ENCODE results near the gene SFRP2. TPM values are rescaled to one million over a fixed set of nuclear protein-coding genes. Genes with fewer than 3 reads are reported as not detected.
A peak's percentile ranks its signal among the peaks of the same experiment; 100 is the strongest.

Gene SFRP2
- total RNA-seq, 2 experiments from 2014 or later = not detected

DNA sequence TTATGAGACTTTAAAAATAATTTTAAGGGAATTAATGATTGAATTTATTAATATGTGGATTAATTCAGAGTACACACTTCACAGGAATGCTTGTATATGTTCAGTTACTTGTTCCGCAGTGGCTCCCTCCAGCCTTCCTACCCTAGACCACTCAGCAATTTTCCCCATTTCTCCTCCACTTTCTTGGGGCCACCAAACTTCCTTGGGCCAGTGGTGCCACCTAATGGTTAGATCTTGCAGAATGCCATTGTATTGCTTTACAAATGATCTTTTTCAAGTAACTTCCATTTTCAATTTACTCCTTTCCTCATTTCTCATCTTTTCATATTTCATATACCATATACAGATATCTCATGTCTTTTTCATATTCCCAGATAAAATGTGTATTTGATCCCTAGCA lies 25.5 kb downstream of the SFRP2 start:
- DNase-seq = peak; percentile 18

DNA sequence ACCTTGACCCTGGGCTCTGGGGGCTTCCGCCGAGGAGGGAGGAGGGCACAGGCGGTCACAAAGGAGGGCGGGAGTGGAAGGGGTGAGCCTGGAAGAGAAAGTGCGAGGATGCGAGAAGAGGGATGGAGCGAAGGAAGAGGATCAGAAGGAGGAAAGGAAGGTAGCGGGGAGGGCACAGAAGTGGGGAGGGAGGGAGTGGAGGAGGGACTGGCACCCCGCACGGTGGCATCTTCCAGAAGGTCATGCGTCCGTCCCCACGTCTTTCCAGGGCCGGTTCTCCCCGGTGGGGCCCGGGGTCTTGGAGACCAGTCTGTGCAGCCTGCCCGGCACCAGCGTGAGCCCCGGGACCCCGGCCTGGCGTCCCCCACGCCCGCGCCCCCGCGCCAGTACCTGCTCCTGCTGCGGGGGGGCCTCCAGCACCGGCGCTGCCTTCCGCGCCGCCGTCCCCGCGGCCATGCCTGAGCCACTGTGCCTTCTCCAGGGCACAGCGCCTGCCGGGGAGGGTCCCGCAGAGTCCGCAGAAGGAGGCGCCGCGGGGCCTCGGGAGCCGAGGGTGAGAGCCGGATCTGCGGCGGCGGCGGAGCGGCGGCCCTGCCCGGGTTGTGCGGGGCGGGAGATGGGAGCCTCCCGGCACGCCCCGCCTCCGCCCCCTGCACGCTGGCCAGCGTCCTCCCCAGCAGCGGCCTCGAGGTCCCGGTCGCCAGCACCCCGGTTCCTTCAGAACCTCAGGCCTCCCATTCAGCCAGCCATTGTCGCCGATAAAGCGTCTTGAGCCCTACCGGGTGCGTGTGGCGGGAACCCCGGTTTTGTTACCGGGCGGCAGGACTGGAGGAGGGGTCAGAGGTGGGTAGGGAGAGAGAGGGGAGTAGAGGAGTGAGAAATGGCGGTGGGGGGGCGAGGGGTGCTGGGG lies 29.2 kb downstream of the SFRP2 start, which contains the start of gene RNF175:
Gene RNF175 (minus strand): TSS at position 618 of the 910 bp plus-strand sequence. CDS start 162 bp downstream, at position 456.
- Mint-ChIP-seq H3K36me3 (no peaks in the 10 kb centered on the region), H3K4me3 (peak within 1 kb of the TSS; percentile 6), H3K27me3 (peaks cover 39% of the 10 kb centered on the region), H3K9me3 (no peaks in the 10 kb centered on the region), H3K4me1 (ENCODE audit: low read depth) (peaks cover 6% of the 10 kb centered on the region), H3K27ac (no peak within 1 kb of the TSS)
- peak; percentile 17 for DNase-seq
- CTCF ChIA-PET = no interaction called here
- POLR2A ChIA-PET = no interaction called here
- intact Hi-C loops (cut with micrococcal nuclease) = no loop called here

More for the DNA sequence above, 25.5 kb downstream of the SFRP2 start:
- Mint-ChIP-seq H3K4me3 (no peak overlapping the region), H3K27me3 (peaks cover 32% of the 10 kb centered on the region), H3K36me3 (no peaks in the 10 kb centered on the region), H3K27ac (no peak overlapping the region), H3K9me3 (no peaks in the 10 kb centered on the region), H3K4me1 (ENCODE audit: low read depth) (no peaks in the 10 kb centered on the region)
- intact Hi-C loops (cut with micrococcal nuclease) = no loop called here
- ChIA-PET CTCF (interaction anchor here (1.5 kb wide), 1 partner anchor 13 kb away, joined by 7 read pairs; no protein-coding TSS in a partner anchor), POLR2A (no interaction called here)

DNA sequence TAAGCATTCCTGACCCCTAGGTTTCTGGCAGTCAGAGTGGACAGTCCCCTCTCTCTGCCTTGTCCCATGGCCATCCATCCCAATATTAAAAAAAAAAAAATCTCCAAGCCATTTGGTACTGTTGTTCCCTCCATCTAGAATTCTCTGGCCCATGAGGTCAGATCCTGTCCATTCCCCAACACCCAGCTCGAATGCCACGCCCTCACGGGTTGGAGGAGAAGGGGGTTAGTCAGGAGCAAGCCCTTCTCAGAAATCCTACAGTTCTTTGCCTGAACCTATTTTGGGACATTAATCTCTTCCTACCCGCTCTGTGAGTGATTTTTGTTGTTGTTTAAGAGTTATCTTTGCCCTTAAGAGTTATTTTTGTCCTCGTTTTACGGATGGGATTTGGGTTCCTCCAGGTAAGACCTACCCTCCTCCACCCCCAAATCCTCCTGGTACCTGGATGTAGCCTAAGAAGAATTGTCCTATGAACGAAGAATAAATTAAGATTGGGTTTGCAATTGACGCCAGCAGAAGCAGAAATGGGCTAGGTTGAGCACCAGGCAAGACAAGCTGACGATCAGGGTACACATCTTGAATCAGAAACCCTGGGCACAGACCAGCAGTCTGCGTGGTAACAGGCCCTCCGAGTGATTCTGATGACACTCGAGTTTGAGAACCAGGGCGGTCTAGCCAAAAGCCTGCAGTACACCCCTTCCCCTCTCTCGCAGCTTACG lies 30.0 kb downstream of the SFRP2 start:
- no peak overlapping the region for H3K27ac Mint-ChIP-seq

DNA sequence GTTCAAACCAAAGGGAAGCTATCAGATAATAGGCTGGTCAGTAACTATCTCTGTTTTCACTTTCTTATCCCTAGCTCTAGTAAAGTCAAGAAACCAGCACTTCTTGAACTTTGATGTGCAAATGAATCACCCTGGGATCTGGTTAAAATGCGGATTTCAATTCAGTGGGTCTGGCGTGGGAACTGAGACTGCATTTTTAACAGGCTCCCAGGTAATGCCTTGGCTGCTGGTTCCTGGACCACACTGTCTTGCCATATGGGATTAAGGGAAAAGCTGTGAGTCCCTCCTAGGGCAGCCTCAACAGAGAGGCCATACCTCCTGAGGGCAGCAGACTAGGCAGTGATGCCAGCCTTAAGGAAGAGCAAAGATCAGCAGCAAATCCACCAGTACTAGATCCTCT lies 30.7 kb downstream of the SFRP2 start:
- H3K27ac Mint-ChIP-seq = no peak overlapping the region
- H3K27me3 Mint-ChIP-seq = peaks cover 32% of the 10 kb centered on the region
- CTCF ChIA-PET = interaction anchor here (0.8 kb wide), 1 partner anchor 30 kb away, joined by 4 read pairs; no protein-coding TSS in a partner anchor
- no peaks in the 10 kb centered on the region for H3K9me3 Mint-ChIP-seq
- DNase-seq = no peak
- peaks cover 6% of the 10 kb centered on the region for H3K4me1 Mint-ChIP-seq (ENCODE audit: low read depth)
- POLR2A ChIA-PET = no interaction called here
- H3K4me3 Mint-ChIP-seq = no peak overlapping the region
- intact Hi-C loops (cut with micrococcal nuclease) = no loop called here
- H3K36me3 Mint-ChIP-seq = no peaks in the 10 kb centered on the region

More for the DNA sequence above, 30.0 kb downstream of the SFRP2 start:
- Mint-ChIP-seq H3K4me1 (ENCODE audit: low read depth) (peaks cover 6% of the 10 kb centered on the region), H3K27me3 (peaks cover 37% of the 10 kb centered on the region), H3K9me3 (no peaks in the 10 kb centered on the region), H3K36me3 (no peaks in the 10 kb centered on the region), H3K4me3 (peak overlapping the region; percentile 5)
- intact Hi-C loops (cut with micrococcal nuclease) = no loop called here
- ChIA-PET CTCF (no interaction called here), POLR2A (no interaction called here)
- DNase-seq = no peak

DNA sequence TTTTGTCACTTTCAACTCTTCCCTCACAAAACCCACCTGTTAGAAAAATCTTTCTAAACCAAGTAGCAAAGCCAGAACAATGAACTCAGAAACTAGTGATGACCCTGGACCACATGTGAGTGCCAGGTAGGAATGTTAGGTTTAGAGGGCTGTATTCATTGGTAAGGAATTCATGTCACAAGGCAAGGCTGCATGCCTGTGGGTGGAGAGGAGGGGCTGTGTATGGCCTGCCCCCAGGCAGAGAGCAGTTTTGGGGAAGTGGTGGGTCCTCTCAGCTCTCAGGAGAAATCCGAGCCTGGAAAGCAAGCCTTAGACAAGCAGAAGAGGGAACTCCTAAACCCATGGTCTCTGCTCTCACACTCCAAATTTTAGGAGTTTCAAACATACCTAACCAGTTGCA lies 31.5 kb downstream of the SFRP2 start:
- Mint-ChIP-seq H3K4me3 (no peak overlapping the region), H3K36me3 (no peaks in the 10 kb centered on the region), H3K27me3 (peaks cover 30% of the 10 kb centered on the region), H3K9me3 (no peaks in the 10 kb centered on the region), H3K27ac (no peak overlapping the region), H3K4me1 (ENCODE audit: low read depth) (peaks cover 6% of the 10 kb centered on the region)
- ChIA-PET POLR2A (no interaction called here), CTCF (interaction anchor here (0.8 kb wide), 1 partner anchor 31 kb away, joined by 4 read pairs; no protein-coding TSS in a partner anchor)
- no peak for DNase-seq
- intact Hi-C loops (cut with micrococcal nuclease) = no loop called here

DNA sequence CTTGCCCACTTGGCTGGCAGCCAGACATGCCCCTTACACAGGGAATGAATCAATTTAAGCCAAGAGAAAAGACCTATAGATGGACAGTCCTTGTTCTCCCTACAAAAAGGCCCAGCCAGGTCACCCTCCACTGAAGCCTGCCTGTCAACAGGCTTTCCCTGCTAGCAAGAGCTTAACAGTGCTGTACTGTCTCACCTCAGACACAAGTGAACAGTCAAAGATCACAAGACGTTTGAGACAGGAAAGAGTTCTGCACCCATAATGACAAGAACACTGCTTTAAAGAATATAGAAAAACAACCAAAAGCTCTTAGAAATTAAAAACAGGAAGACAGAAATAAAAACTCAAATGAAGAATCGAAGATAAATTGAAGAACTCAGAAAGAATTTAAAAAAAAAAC lies 33.7 kb downstream of the SFRP2 start:
- intact Hi-C loops (cut with micrococcal nuclease) = no loop called here
- DNase-seq = no peak

DNA sequence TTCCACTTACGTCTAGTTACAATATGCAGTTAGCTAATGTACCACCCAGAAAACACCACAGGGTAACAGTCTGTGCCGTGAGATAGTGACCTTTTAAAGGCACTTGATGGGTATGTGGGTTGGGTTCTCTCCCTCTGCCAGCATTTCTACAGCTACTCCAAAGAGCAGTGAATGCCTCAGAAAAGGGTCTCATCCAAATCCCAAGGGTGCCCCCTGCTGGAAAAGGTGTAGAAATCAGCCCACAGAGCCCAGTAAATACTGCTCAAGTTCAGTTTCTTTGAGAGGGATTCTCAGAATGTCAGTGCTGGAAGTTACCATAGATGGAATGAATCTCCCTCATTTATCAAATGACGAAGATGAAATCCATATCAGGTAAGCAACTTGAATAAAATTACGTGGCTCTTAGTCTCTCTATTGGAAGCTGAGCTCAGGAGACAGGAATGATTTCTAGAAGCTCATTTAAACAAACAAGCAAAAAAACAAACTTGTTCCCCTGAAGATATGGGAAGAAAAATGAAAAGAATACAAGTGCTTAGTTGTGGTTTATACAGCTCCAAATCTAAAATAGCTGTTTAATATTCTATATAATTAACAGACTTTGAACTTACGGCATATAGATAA lies 38.6 kb downstream of the SFRP2 start:
- intact Hi-C loops (cut with micrococcal nuclease) = loop anchor here (1.0 to 5.0 kb wide), 6 partner anchors 101 to 903 kb away; partner anchors contain the start of gene MND1
- H3K27me3 Mint-ChIP-seq = no peaks in the 10 kb centered on the region
- no peak overlapping the region for H3K27ac Mint-ChIP-seq

More for the DNA sequence above, 33.7 kb downstream of the SFRP2 start:
- H3K27ac Mint-ChIP-seq = no peak overlapping the region
- H3K27me3 Mint-ChIP-seq = peaks cover 19% of the 10 kb centered on the region
- H3K9me3 Mint-ChIP-seq = no peaks in the 10 kb centered on the region
- ChIA-PET CTCF (no interaction called here), POLR2A (no interaction called here)
- H3K4me3 Mint-ChIP-seq = no peak overlapping the region
- H3K36me3 Mint-ChIP-seq = no peaks in the 10 kb centered on the region
- peaks cover 6% of the 10 kb centered on the region for H3K4me1 Mint-ChIP-seq (ENCODE audit: low read depth)

DNA sequence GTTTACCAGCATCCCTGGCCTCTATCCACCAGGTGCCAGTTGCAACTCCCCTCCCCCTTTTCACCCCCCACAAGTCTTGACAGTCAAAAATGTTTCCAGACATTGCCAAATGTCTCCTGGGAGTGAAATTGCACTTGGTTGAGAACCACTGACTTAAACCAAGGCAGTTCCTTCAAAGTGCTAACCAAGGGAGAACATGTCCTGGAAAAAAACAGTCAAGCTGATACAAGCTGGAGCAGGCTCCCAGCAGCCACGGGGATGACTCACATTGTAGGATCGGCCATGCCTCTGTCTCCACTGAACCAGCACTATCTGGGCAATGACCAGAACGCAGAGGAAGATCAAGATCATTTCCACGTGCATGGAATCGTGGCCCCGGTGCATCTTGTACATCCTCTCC lies 40.5 kb downstream of the SFRP2 start:
- no peak overlapping the region for H3K4me3 Mint-ChIP-seq
- ChIA-PET CTCF (interaction anchor here (1.7 to 4.0 kb wide), 3 partner anchors 104 to 605 kb away, joined by 4 to 50 read pairs (median 49); no protein-coding TSS in a partner anchor), POLR2A (no interaction called here)
- H3K36me3 Mint-ChIP-seq = no peaks in the 10 kb centered on the region
- intact Hi-C loops (cut with micrococcal nuclease) = no loop called here
- no peaks in the 10 kb centered on the region for H3K4me1 Mint-ChIP-seq (ENCODE audit: low read depth)
- H3K9me3 Mint-ChIP-seq = no peaks in the 10 kb centered on the region
- no peak overlapping the region for H3K27ac Mint-ChIP-seq
- no peak for DNase-seq
- no peaks in the 10 kb centered on the region for H3K27me3 Mint-ChIP-seq

More for the DNA sequence above, 38.6 kb downstream of the SFRP2 start:
- Mint-ChIP-seq H3K36me3 (no peaks in the 10 kb centered on the region), H3K4me3 (no peak overlapping the region), H3K4me1 (ENCODE audit: low read depth) (peaks cover 3% of the 10 kb centered on the region), H3K9me3 (no peaks in the 10 kb centered on the region)
- CTCF ChIA-PET = interaction anchor here (0.8 to 4.0 kb wide), 39 partner anchors 9 to 668 kb away, joined by 3 to 50 read pairs (median 4); partner anchors contain the start of genes MND1 and TLR2
- POLR2A ChIA-PET = no interaction called here
- DNase-seq = peak; percentile 74

DNA sequence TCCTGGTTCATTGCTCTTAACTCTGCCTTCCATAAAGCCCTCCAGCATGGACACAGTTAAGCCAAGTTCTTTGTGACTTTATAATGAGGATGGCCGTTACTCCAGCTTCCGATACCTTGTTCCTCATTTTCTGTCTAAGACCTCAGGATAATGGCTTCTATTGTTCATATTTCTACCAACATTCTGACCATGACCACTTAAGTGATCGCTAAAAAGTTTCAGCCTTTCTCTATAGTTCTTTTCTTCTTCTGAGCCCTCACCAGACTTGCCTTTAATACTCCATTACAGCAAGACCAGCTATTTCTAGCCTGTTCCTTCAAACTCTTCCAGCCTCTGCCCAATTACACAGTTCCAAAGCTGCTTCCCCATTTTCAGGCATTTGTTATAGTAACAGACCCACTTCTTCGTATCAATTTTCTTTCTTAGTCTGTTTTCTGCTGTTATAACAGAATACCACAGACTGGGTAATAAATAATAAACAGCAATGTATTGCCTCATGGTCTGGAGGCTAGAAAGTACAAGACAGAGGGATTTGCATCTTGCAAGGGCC lies 41.4 kb downstream of the SFRP2 start:
- ChIA-PET CTCF (interaction anchor here (1.2 kb wide), 1 partner anchor 100 kb away, joined by 5 read pairs; no protein-coding TSS in a partner anchor), POLR2A (no interaction called here)
- intact Hi-C loops (cut with micrococcal nuclease) = no loop called here
- Mint-ChIP-seq H3K9me3 (no peaks in the 10 kb centered on the region), H3K4me1 (ENCODE audit: low read depth) (no peaks in the 10 kb centered on the region), H3K27me3 (no peaks in the 10 kb centered on the region), H3K36me3 (no peaks in the 10 kb centered on the region), H3K27ac (no peak overlapping the region), H3K4me3 (no peak overlapping the region)
- DNase-seq = no peak

DNA sequence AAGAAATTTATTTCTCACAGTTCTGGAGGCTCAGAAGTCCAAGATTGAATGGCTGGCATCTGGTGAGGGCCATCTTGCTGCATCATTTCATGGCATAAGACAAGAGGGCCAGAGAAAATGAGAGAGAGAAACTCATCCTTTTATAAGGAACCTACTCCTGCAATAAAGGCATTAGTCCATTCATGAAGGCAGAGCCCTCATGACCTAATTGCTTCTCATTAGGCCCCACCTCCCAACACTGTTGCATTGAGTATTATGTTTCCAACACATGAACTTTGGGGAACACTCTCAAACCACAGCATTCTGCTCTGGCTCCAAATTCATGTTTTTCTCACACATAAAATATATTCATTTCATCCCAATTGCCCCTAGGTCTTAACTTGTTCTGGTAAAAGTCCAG lies 43.2 kb downstream of the SFRP2 start:
- Mint-ChIP-seq H3K9me3 (peaks cover 6% of the 10 kb centered on the region), H3K36me3 (no peaks in the 10 kb centered on the region), H3K4me3 (no peak overlapping the region), H3K27me3 (peaks cover 2% of the 10 kb centered on the region), H3K27ac (no peak overlapping the region), H3K4me1 (ENCODE audit: low read depth) (no peaks in the 10 kb centered on the region)
- intact Hi-C loops (cut with micrococcal nuclease) = no loop called here
- ChIA-PET CTCF (no interaction called here), POLR2A (no interaction called here)
- no peak for DNase-seq

DNA sequence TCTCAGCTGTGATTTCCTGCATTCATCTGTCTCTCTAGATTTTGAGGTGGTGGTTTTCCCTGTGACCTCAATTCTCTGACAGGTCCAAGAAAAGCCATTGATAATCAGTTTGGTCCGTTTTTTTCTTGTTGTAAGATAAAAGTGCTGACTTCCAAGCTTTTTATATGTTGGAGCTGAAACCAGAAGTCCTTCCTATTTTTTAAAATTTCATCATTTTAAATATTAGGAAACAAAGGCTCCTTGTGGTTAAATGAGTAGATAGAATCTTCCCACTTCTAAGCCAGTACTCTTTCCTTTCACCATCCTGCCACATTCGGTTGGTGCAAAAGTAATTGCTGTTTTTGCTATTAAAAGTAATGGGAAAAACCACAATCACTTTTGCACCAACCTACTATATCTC lies 47.3 kb downstream of the SFRP2 start:
- Mint-ChIP-seq H3K36me3 (no peaks in the 10 kb centered on the region), H3K27me3 (peaks cover 4% of the 10 kb centered on the region), H3K9me3 (peaks cover 7% of the 10 kb centered on the region), H3K4me1 (ENCODE audit: low read depth) (no peaks in the 10 kb centered on the region), H3K27ac (no peak overlapping the region), H3K4me3 (no peak overlapping the region)
- no peak for DNase-seq
- intact Hi-C loops (cut with micrococcal nuclease) = no loop called here
- ChIA-PET CTCF (interaction anchor here (0.6 to 2.2 kb wide), 4 partner anchors 8 to 107 kb away, joined by 3 to 7 read pairs (median 4); no protein-coding TSS in a partner anchor), POLR2A (interaction anchor here (0.7 kb wide), 1 partner anchor 93 kb away, joined by 3 read pairs; no protein-coding TSS in a partner anchor)

All from activated CD4-positive, alpha-beta memory T cell treated with anti-CD3 and anti-CD28 coated beads for 36 hours (primary cell).